Fibroblast of skin of right quadriceps (primary cell): ENCODE results near the gene NCBP1.
A peak's percentile ranks its signal among the peaks of the same experiment; 100 is the strongest.

Experiments
- DNase-seq: peaks from one replicate; pipeline ENCODE4 v3.0.0-alpha.2; 2013

The NCBP1 gene

DNA sequence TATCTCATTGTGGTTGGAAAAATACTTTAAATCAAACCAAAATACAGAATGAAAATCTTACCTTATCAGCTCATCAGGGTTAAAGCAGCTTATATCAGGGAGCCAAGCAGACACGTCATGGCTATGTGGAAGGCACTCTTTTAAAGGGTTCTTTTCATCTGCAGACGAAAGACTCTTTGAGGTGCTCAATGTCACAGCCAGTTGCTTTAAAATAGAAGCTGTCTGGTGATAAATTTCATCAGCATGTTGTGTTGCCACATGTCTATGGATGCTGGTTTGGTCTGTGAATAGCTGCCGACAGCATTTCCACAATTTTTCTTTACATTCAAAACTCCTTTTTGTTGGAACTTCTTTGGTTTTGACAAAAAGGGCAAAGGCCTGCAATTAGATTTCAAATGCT lies 8.0 kb upstream of the NCBP1 start:
- DNase-seq = no peak

DNA sequence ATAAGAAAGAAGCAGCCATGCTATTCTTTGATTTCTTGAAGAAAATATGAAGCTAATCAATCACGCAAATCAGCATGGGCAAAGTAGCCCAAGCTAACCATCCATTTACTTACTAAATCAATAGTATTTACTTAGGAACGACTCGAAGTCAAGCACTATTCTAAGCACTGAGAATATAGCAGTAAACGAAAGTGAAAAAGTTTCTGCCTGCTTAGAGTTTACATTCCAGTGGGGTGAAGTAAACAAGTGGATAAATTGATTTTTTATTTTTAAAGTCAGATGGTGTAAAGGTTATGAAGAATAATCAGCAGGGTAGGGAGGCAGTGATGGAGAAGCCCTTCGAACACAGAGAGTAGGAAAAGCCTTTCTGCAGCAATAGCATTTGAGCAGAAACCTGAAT lies 6.0 kb upstream of the NCBP1 start:
- no peak for DNase-seq

DNA sequence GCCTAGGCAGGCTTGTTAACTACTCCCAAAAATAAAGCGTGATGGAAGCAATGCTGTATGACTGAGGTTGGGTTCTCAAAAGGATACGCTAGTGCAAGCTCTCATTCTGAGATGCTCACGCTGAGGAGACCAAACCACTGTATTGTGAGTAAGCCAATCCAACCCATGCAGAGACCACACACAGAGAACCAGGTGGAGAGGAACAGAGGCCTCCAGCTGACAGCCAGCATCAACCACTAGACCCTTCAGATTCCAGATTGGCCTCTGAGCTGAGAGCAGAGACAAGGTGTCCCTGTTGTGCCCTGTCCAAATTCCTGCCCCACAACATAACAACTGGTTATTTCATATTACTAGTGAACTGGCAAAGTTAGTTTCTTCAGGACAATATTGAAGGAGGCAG lies 5.0 kb upstream of the NCBP1 start:
- DNase-seq = no peak

DNA sequence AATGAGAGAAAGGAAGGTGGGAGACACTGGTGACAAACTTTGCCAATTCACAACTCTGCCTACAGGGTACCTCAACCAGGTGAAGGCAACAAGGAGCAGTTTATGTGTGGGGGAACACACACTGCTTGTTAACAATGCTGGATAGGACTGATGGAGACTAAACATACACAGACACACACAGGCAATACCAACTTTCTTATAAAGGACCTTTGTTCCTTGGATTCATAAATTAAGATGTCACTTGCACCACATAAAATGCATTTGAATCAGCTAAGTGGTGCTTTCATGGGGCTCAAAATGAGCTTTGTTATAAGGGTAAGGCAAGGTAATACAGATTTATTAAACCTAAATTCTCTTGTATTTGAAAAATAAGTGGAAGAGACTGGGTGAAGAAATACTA lies 4.5 kb upstream of the NCBP1 start:
- no peak for DNase-seq

DNA sequence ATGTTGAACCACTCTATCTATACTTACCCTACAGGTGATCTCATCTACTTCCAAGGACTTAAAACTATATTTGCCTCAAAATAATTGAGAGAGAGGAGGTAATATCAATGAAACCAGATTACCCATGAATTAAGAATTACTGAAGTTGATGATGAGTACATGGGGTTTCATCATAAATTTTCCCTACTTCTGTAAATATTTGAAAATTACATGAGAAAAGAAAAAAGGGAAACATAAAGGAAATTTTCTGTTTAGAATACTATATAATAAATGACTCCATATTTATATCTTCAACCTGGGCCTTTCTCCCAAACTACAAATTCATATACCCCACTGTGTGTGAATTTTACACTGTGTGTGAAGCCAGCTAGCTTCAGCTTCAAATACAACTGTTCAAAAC lies 3.0 kb upstream of the NCBP1 start:
- DNase-seq = no peak

DNA sequence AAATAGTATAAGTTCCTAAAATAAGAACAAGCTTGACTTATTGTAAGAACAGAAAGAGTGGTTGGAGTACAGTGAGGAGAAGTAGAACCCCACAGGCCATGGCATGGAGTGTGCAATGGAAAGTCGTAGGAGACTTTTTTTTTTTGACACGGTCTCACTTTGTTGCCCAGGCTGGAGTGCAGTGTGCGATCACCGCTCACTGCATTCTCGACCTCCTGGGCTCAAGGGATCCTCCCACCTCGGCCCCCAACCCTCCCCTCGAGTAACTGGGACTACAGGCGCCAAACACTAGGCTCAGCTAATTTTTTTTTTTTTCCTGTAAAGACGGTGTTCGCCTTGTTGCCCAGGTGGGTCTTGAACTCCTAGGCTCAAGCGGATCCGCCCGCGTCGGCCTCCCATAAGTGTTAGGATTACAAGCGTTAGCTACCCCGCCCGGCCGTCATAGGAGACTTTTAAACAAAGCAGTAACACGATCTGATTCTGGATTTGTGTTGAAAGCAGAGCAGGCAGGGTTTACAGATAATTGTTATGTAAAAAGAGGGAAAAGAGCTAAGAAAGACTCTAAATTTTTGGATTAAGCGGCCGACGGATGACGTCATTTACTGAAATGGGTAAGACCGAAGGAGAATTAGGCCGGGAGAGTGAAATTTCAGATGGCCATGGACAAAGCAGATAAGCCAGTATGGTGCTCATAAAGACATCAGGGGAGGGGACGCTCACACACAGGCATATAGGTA lies 1.2 kb upstream of the NCBP1 start:
- peak; percentile 82 for DNase-seq

DNA sequence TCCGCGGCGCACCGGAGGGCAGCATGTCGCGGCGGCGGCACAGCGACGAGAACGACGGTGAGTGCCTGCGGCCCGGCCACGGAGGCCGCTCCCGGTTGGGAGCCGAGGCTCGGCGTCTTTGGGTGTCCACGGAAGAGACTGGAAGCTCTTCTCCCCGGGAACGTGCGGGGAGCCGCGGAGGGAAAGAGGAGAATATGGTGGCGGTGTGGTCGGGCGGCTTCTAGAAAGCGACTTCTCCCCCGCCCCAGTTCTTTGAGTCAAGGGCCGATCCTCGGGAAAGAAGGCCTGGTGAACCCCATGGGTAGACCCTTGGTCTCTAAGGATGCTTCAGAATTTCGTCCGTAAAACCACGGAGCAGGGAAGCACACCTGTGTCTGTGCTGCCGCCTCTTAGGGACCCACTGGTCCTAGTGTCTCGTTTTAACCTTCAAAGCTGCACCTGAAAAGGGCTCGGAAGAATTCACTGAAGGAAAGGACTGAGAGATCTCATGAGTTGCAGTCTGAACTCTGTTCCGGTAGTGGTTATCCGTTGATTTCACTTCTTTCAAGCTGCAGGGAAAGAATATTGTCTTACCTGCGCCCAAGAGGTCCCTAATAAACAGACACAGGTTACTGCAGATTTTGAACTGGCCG lies 354 bp downstream of the NCBP1 start:
- DNase-seq = no peak

DNA sequence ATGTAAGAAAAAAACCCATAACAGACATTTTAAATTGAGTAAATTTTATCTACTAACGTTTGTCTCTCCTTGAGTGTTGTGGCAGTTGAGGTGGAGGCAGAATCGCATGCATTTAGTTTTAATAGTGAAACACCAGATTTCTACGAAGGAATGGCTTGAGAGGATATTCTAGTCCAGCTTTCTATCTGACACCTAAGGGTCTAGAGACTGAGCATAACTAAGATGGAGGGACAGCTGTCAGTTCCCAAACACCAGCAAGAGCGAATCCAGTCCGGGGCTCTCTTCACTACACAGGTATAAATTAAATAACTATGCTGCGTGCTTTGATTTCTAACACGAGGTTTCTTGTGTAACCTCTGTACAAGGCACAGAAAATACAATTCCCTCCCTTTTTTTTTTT lies 1.4 kb downstream of the NCBP1 start:
- no peak for DNase-seq

DNA sequence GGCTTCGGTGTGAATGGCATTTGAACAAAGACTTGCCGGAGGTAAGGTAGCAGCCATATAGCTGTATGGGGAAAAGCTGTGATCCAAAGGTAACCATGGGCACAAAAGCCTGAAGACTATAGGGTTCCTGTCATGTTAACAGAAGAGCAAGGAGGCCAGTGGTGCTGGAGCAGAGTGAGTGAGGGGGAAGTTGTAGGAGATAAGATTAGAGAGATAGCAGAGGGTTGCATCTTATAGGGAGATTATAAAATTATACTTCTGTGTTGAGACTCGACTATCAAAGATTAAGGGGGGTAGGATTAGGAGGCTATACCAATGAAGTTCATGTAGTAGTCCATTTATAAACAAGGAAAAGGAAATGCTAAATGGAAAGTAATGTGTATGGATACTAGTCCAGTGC lies 3.3 kb downstream of the NCBP1 start:
- no peak for DNase-seq

DNA sequence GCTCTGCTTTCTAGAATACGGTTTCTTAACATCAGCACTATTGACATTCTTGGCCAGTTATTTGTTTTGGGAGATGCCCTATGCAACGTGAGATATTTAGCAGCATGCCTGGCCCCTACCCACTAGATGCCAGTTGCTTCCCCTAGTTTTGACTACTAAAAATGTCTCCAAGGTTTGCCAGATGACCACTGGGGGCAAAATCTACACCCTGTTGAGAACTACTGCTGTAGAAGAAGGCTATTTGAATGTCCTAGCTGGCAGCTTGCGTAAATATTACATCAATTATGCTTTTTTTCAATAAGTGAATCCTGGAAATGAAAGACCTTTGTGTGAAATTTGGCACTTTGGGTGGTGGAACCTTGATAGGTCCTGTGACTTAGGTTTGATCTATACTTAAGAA lies 5.0 kb downstream of the NCBP1 start:
- no peak for DNase-seq

DNA sequence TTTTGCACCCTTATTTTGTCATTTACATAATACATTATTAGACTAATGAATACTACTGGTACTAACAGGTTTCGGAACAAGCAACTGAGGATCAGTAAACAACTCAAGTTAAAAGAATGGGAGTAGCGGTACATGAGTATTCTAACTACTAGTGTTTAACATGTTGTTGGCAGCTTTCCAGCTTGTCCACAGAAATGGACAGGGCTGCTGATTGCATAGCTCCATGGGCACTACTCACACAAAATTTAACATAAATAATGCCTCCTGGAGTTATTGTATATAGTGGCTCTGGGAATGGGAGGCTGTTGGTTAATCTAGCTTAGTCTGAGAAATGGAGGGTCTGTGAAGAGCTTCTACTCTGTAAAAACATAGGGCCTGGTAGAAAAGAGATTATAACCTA lies 6.7 kb downstream of the NCBP1 start:
- no peak for DNase-seq

DNA sequence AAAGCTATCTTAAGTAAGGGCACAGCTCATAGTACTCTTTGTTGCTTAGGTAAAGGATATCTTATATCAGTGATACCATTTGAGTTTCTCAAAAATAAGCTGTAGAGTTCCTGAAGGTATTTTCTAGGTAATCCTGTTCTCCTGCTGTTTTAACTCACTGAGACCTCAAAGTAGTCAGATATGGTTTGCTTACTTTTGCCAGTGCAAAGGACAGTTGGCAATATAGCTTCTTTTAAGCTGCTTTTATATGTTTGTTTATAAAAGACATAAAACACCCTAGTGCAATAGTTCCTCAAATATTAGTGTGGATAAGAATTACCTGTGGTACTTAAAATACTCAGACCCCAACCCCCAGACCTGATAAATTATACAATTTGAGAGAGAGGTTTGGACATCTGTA lies 12.1 kb downstream of the NCBP1 start:
- DNase-seq = no peak

DNA sequence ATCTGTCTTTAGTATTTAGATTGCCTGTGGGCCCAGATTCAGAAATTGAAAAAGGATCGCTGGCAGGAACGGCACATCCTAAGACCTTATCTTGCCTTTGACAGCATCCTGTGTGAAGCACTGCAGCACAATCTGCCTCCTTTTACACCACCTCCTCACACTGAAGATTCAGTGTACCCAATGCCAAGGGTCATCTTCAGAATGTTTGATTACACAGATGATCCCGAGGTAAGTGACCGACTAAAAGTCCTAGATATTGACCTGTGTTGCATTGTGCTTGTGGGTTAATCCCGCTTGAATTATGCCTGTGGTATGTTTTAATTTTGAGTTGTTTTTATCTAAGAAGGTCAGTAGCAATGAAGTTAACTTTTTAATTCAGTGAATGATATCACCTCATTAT lies 14.4 kb downstream of the NCBP1 start:
- no peak for DNase-seq

DNA sequence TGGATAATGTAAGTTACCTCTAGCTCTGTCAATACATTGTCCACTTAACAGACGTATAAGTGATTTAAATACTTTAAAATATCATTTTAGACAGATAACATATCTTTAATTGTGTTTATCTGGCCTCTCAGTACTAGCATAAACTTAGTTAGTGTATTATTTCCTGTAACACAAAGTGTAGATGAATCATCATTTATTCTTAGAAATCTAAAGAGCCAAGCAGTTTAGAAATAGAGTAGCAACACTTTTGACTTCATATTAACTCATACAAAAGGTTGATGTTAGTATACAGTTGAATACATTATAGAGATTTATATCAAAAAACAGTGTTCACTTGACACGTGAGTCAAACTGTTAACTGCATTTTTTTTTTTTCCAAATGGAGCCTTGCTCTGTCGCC lies 18.0 kb downstream of the NCBP1 start:
- no peak for DNase-seq

DNA sequence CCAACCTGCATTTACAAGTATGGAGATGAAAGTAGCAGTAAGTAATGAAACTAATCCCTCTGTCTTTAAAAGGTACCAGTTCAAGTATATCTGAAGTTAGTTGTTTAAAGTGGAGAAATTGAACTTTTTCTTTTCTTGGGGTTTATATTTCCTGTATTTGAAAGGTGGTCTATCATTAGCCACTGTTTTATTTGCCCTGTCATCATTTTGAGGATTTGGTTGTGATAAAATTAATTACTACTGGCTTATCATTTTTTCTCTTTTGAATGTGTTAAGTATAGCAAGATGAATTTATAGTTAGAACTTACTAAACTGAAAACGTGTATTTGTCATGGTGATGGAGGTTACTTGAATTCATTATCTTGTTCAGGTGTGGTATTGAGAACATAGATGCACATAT lies 25.1 kb downstream of the NCBP1 start:
- no peak for DNase-seq

DNA sequence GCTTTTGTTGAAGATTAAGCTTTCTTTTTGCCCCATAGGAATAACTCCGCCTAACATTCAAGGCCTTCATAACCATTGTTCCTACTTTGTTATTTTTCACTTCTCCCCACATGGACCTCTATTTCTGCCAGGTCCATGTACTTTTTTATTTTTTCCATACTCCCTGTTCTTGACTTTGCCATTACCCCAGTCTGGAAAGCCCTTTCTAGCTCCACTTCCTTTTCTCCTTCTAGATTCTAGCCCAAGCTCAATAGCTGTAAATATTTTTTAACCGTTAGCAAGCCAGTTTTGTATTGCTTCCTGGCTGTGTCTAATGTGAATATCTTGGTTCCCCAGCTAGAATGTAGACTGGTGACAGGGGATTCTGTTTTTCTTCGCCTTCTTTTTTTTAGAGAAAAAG lies 26.1 kb downstream of the NCBP1 start:
- no peak for DNase-seq

DNA sequence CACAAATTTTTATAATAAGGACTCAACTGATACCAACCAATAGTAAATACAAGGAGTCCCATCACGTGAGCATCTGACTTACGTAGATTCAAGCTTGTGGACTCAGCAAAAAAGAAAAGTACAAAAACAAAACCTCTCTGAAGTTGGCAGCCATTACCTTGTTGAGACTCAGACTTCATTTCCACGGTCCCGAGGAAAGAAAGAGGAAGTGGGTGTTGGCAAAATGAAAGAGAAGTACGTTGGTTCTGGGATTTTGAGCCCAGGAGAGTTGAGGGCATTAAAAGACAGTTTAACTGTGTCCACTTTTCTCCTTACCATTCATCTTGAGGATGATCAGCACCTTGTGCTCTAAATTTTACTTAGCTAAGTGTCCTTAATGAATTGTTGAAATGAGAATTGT lies 26.7 kb downstream of the NCBP1 start:
- DNase-seq = no peak

DNA sequence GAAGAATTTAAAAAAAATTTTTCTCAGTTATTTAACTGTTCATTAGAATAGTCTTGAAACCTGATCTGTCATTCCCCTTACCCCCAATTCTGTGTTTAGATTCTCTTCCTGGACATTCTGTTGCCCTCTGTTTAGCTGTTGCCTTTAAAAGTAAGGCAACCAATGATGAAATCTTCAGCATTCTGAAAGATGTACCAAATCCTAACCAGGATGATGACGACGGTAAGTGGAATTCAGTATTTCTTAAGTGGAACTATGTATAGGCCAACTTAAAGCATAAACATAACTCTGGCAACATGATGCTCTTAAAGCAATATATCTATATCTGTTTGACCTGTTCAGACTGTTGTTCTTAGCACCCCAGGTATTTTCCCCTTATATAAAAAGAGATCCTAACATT lies 27.2 kb downstream of the NCBP1 start:
- peak; percentile 2 for DNase-seq

DNA sequence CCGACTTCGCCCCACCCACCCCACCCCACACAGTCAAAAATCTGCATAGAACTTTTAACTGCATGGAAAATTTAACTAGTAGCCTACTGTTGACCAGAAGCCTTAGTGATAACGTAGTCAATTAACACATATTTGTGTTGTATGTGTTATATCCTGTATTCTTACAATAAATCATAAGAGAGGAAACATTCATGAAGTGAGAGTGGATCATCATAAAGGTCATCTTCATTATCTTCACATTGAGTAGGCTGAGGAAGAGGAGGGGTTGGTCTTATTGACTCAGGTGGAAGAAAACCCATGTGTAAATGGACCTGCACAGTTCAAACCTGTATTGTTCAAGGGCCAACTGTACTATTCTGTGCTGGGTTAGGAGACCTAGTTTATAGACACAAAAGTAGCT lies 32.1 kb downstream of the NCBP1 start:
- no peak for DNase-seq

DNA sequence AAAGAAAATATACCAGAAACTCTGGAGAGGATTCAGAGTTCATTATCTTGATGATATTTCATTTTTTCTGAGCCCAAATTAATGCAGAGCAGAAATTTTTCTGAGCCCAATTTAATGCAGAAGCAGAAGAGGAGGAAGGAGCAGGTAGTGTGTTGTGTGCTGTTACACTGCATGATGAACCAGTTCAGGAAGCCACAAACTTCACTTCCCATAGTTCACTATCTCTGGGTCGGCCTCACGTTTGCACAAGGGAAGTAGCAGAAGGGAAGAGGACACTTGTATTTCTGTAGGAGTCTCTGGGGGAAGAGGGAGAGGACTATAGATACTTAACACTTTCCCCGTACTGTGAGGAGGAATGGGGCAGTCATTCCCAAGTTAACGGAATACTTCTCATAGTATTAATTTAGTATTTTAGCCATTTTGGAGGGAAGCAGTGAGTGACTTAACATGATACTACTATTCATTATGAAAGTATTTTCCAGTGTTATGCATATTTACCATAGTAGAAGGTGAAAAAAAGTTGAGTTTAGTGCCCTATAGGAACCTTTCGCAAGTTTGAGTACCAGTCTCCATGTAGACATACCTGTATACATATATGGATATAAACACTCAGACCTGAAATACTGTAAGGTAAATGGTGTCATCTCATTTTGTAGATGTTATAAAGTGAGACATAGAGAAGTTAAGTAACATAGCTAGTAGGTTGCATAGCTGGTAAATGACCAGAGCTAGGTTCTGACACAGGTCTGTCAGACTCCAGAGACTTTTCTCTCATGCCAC lies 33.5 kb downstream of the NCBP1 start:
- DNase-seq = no peak

DNA sequence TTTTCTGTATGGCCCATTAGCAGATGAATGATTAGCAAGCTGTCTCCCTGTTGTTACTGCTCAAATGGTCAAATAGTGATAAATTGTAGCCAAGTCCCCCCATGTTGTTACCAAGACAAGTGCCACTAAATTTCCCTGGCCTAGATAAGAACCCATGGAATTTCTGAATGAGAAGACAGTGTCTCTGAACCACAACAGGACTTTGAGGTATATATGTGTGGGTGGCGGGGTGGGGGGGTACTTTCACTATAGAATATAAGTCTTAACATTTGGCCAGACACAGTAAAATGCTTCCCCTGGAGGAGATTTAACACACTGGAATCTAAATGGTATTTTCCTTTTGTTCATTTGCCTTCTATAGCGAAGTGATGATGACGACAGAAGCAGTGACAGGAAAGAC lies 34.9 kb downstream of the NCBP1 start:
- DNase-seq = no peak

DNA sequence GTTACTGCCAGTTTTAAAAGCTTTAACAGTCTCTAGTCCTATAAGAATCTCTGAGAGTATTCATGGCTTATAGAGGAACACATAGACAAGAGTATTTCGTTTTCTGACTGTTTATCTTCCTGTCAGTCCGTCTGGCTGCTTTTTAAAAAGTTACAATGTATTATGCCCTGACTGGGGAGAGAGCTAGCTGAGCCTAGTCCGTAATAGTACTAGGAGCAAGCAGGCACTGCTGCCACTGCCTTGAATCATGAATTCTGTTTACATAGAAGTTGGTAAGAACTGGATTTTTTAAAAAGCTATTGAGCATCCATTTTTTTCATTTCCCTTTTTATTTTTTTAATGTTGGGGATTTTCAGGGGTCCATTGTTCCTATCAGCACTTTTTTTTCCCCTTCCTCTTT lies 37.0 kb downstream of the NCBP1 start:
- DNase-seq = no peak

DNA sequence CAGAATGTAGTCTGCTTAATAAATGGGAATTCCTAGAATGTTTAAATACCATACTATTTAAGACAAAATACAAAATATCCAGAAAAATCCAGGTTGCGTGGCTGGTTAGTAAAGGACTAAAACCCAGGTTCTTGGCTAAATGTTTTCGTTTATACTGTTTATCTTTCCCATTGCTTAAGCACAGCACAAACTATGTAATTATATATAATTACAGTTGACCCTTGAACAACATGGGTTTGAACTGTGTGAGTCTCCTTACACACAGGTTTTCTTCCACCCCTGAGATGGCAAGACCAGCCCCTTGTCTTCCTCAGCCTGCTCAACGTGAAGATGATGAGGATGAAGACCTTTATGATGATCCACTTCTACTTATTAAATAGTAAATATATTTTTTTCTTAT lies 38.8 kb downstream of the NCBP1 start:
- no peak for DNase-seq

DNA sequence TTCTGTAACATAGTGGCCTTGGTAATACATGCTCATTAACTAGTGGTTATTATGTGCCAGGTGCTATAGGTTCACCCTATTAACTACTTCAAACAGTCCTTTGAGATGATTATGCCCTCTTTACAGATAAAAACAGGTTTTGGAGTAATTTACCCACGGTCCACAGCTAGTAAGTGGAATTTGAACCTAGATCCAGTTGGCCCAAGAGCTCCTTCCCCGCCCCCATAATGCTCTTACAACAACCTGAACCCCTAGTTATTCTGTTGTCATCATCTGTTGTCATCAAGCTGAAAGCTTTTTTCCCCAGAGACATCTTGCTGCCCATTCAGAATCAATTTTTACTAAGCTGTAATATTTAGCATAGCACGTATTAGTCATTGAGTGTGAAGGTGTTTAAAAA lies 40.3 kb downstream of the NCBP1 start:
- DNase-seq = no peak
